Activated naive CD4-positive, alpha-beta T cell treated with anti-CD3 and anti-CD28 coated beads, Interleukin-2, amount 50 U/mL, for 24 hours (primary cell): ENCODE data around the gene PEF1.
"Not testable (repeated sequence)": the region's sequence is repeated elsewhere in the genome, so short reads cannot be mapped to it uniquely, and the experiment has no call there.

Experiments
- H3K27ac Mint-ChIP-seq: one replicate; pipeline ENCODE4 v1.8.0; 2021; ENCODE audit warnings: mild to moderate bottlenecking, mixed read lengths
- H3K27me3 Mint-ChIP-seq: one replicate; pipeline ENCODE4 v1.8.0; 2021; ENCODE audit warnings: mixed read lengths
- H3K36me3 Mint-ChIP-seq: one replicate; pipeline ENCODE4 v1.8.0; 2021; ENCODE audit warnings: mixed read lengths
- H3K4me1 Mint-ChIP-seq: one replicate; pipeline ENCODE4 v1.8.0; 2021; ENCODE audit warnings: mixed read lengths
- H3K4me3 Mint-ChIP-seq: one replicate; pipeline ENCODE4 v1.8.0; 2021; ENCODE audit warnings: mild to moderate bottlenecking, mixed read lengths
- H3K9me3 Mint-ChIP-seq: one replicate; pipeline ENCODE4 v1.8.0; 2021; ENCODE audit warnings: mixed read lengths

Gene PEF1

DNA sequence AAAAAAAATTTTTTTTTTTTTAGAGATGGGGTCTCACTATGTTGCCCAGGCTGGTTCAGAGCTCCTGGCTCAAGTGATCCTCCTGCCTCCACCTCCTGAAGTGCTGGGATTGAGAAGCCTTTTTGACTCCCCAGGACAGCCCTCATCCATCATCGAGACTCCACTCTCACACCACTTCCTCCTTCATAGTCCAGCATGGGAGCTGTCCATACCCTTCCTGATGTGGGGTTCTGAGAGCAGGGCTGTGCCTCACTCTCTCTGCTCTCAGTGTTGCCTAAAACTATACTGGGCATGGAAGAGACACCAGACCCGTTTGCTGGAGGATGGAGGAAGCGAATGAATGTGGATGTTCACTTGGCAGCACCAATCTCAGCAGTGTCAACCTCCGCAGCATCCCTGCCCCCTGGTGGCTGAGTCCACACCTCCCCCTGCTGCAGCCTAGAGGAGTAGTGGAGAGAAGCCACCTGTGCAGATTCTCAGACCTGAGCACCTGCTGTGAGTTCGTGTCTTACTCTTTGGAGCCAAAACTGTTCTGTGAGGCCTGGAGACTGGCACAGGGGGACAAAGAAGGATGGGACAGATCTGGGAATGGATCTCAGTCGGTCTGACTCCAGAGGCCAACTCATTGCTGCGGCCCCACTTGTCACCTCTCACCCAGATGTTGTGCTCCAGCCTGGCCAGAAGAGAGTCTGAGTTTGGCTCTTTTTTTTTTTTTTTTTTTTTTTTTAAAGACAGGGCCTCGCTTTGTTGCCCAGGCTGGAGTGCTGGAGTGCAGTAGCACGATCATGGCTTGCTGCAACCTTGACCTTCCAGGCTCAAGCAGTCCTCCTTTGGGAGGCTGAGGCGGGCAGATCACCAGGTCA is 50.7 kb downstream of the PEF1 start:
- H3K9me3 Mint-ChIP-seq = no peaks in the 10 kb centered on the region
- no peak overlapping the region for H3K27ac Mint-ChIP-seq
- peaks cover 14% of the 10 kb centered on the region for H3K27me3 Mint-ChIP-seq
- H3K4me1 Mint-ChIP-seq = no peaks in the 10 kb centered on the region
- H3K36me3 Mint-ChIP-seq = no peaks in the 10 kb centered on the region
- H3K4me3 Mint-ChIP-seq = no peak overlapping the region

DNA sequence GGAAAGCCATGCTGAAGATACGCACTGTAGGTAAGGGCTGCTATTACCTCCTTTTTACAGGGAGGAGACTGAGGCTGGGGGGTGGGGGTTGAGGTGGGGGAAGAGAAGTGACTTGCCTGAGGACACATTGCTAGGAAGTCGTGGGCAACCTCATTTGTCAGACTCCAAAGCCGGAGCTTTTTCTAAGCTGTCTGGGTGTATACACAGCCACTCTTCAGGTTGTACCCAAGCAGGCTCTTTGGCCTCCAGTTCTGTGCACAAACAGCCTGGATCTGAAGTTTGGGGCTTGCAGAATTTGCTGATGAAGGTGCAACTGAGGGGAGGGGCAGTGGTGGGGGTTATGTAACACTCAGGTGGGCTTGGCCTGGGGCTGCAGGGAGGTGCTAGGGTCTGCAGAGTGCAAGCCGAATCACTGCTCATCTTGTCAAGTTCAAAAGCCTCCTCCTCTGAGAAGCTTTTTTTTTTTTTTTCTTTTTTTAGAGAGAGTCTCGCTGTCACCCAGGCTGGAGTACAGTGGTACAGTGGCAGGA is 51.5 kb downstream of the PEF1 start:
- Mint-ChIP-seq H3K4me3 (no peak overlapping the region), H3K36me3 (no peaks in the 10 kb centered on the region), H3K4me1 (no peaks in the 10 kb centered on the region), H3K9me3 (no peaks in the 10 kb centered on the region), H3K27ac (no peak overlapping the region), H3K27me3 (peaks cover 15% of the 10 kb centered on the region)

DNA sequence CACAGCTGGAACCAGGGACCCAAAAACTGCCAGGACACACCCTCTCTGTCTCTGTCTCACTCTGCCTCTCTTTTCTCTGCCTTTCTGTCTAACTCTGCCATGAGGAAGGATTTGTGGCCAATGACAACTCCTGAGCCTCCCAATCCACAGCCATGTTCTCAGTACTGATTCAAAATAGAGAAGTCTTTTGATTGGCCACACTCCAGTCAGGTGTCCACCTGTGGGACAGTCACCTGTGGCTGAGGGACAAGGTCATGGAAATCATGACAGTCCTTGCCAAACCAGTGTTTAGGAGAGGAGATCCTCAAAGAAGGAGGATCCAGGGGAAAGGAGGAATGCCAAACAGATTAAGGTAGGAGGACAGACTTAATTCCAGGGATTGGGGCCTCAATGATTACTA is 52.5 kb downstream of the PEF1 start:
- Mint-ChIP-seq H3K36me3 (no peaks in the 10 kb centered on the region), H3K4me3 (no peak overlapping the region), H3K9me3 (no peaks in the 10 kb centered on the region), H3K27ac (no peak overlapping the region), H3K27me3 (peaks cover 22% of the 10 kb centered on the region), H3K4me1 (no peaks in the 10 kb centered on the region)

DNA sequence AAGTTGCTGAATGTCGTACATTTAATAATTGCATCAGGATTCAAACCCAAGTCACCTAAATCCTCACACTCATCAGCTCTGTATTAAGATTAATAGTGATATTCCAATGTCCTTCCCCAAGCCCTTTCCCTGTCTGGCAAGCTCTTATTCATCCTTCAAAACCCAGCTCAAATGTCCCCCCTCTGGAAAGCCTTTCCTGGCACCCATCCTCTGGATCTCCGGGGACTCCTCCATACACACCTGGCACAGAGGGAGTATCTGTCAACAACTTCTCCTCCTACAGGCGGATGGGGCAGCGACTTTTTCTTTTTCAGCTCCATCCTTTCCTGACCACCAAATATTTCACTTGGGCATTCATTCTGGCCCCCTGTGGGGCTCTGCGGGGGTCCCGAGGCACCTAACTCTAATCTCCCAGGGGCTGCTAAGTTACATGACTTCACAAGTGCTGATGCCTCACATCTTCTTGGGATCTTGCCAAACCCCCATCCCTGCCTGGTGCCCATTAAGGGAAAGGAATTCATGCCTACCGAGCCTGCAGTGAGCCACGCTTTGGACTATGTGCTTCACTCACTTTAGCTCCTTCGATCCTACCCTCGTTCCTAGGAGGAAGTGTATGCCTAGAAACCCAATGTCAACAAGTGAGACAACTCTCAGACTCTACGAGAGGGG is 53.1 kb downstream of the PEF1 start:
- H3K36me3 Mint-ChIP-seq = no peaks in the 10 kb centered on the region
- peaks cover 22% of the 10 kb centered on the region for H3K27me3 Mint-ChIP-seq
- H3K27ac Mint-ChIP-seq = peak overlapping the region; percentile 19
- no peaks in the 10 kb centered on the region for H3K9me3 Mint-ChIP-seq
- no peak overlapping the region for H3K4me3 Mint-ChIP-seq
- H3K4me1 Mint-ChIP-seq = no peaks in the 10 kb centered on the region

DNA sequence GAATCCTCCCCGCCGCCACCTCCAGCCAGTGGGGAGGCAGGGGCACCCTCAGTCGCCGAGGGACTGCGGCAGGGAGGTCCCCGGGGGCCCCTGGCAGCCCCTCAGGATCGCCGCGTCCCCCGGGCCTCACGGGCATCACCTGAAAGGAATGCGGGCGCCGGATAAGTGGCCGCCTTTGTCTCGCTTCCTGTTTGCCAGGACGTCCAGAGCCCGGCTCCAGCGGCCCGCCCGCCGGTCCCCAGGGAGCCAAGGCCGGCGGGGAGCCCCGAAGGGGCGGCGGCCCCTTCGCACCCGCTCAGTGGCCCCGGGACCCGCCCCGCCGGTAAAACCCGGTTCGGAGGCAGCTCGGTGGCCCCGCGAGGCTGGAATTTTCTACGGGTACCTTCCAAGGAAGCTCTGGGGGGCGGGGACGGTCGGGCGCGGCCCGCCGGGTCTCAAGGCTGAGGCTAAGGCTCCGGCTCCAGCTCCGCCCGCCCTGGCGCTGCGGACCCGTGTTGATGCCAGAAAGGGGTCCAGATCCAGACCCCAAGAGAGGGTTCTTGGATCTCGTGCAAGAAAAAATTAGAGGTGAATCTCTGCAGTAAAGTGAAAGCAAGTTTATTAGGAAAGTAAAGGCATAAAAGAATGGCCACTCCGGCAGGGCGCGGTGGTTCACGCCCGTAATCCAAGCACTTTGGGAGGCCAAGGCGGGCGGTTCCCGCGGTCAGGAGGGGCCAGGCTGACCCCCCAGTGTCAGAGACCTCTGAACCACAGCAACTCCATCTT is 55.7 kb downstream of the PEF1 start:
- Mint-ChIP-seq H3K27me3 (peaks cover 22% of the 10 kb centered on the region), H3K4me3 (no peak overlapping the region), H3K27ac (no peak overlapping the region), H3K36me3 (no peaks in the 10 kb centered on the region), H3K4me1 (no peaks in the 10 kb centered on the region), H3K9me3 (no peaks in the 10 kb centered on the region)

DNA sequence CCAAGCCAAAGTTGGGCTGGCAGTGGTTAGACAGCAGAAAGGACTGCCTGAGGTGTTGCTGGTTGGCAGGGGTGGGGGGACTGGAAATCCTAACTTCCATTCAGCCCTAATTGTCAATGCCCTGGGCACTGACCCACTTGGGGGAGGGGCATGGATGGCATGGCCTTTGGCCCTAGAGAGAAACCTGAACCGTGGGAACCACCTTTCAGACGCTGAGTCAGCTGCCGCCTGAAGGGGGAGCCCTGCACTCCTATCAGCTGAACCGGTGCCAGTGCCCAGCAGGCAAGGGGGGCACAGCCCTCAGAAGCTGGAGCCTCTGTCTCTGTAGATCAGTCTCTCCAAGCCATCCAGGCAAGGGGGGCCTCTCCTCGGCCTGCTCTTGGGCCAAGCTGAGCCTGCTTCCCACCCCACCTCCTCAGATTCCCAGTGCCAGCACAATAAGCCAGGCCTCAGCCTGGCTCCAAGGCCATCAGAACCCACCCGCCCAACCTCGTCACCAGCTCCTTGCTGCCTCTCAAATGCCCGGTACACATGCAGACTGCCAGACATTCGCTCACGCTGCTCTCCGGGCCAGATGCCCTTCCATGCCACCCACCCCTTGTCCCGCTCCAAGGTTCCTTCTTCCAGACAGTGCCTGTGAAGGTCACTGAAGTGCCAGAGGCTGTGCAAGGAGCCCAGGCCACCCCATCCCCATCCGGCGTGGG is 56.8 kb downstream of the PEF1 start:
- Mint-ChIP-seq H3K4me1 (no peaks in the 10 kb centered on the region), H3K27me3 (peaks cover 21% of the 10 kb centered on the region), H3K4me3 (no peak overlapping the region), H3K36me3 (no peaks in the 10 kb centered on the region), H3K27ac (no peak overlapping the region), H3K9me3 (no peaks in the 10 kb centered on the region)

DNA sequence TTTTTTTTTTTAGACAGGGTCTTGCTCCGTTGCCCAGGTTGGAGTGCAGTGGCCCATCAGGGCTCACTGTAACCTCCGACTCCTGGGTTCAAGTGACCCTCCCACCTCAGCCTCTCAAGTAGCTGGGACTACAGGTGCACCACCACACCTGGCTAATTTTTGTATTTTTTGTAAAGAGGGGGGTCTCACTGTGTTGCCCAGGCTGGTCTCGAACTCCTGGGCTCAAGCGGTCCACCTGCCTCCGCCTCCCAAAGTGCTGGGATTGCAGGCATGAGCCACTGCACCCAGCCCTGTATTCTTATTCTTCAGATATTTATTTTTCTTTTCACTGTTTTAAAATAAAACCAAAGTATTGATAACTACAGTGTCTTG is 57.4 kb downstream of the PEF1 start:
- not testable (repeated sequence) for H3K4me1 Mint-ChIP-seq, H3K9me3 Mint-ChIP-seq, H3K27ac Mint-ChIP-seq, H3K4me3 Mint-ChIP-seq, H3K36me3 Mint-ChIP-seq
- H3K27me3 Mint-ChIP-seq = peaks cover 21% of the 10 kb centered on the region

DNA sequence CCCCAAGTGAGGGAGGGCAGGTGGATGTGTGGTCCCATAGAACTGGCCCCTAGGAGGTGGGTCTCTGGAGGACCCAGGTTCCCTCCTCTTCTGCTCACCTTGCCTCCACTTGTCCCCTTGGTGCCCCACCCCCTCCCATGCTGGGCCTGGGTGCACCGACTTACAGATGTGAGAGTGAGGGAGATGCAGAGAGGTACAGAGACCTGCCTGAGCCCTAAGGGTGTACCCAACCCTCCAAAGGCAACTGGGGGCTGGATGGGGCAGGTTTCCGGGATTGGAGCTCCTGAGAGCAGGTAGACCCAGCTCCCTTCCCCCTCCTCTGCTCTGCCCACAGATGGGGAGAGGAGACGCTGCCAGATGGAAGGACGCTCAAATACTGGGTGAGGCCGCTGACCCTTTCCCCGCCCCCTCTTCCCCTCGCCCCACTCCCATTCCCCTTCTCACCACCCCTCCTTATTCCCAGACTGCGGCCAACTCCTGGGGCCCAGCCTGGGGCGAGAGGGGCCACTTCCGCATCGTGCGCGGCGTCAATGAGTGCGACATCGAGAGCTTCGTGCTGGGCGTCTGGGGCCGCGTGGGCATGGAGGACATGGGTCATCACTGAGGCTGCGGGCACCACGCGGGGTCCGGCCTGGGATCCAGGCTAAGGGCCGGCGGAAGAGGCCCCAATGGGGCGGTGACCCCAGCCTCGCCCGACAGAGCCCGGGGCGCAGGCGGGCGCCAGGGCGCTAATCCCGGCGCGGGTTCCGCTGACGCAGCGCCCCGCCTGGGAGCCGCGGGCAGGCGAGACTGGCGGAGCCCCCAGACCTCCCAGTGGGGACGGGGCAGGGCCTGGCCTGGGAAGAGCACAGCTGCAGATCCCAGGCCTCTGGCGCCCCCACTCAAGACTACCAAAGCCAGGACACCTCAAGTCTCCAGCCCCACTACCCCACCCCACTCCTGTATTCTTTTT is 58.0 kb downstream of the PEF1 start:
- H3K27ac Mint-ChIP-seq = no peak overlapping the region
- peaks cover 17% of the 10 kb centered on the region for H3K27me3 Mint-ChIP-seq

DNA sequence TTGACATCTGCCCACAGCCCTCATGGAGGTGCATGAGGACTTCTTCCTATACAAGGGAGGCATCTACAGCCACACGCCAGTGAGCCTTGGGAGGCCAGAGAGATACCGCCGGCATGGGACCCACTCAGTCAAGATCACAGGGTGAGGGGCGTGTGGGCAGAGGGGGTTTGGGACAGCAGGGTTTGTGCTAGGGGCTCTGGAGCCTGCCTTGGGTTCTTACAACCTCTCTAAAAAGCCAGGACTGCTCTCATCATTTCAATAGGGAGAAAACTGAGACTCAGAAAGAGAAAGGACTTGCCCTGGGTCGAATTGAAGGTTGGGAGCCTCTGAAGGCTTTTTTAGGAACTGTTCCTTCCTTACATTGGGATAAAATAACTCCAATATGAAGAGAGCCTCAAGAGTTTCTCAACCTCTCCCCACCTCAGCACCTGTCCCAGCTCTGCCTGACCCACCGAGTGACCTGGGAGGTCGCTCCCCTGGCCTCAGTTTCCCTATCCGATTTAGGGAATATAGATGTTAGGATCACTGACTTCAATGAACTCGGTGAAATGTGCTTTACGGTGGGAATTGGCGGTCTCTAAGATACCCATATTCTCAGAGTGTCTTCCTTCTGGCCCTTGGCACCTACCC is 58.8 kb downstream of the PEF1 start:
- Mint-ChIP-seq H3K27me3 (peaks cover 13% of the 10 kb centered on the region), H3K4me3 (no peak overlapping the region), H3K36me3 (no peaks in the 10 kb centered on the region), H3K9me3 (no peaks in the 10 kb centered on the region), H3K4me1 (no peaks in the 10 kb centered on the region), H3K27ac (no peak overlapping the region)

More for the DNA sequence above, 58.0 kb downstream of the PEF1 start:
- no peak overlapping the region for H3K4me3 Mint-ChIP-seq
- no peaks in the 10 kb centered on the region for H3K9me3 Mint-ChIP-seq
- no peaks in the 10 kb centered on the region for H3K36me3 Mint-ChIP-seq
- H3K4me1 Mint-ChIP-seq = no peaks in the 10 kb centered on the region

DNA sequence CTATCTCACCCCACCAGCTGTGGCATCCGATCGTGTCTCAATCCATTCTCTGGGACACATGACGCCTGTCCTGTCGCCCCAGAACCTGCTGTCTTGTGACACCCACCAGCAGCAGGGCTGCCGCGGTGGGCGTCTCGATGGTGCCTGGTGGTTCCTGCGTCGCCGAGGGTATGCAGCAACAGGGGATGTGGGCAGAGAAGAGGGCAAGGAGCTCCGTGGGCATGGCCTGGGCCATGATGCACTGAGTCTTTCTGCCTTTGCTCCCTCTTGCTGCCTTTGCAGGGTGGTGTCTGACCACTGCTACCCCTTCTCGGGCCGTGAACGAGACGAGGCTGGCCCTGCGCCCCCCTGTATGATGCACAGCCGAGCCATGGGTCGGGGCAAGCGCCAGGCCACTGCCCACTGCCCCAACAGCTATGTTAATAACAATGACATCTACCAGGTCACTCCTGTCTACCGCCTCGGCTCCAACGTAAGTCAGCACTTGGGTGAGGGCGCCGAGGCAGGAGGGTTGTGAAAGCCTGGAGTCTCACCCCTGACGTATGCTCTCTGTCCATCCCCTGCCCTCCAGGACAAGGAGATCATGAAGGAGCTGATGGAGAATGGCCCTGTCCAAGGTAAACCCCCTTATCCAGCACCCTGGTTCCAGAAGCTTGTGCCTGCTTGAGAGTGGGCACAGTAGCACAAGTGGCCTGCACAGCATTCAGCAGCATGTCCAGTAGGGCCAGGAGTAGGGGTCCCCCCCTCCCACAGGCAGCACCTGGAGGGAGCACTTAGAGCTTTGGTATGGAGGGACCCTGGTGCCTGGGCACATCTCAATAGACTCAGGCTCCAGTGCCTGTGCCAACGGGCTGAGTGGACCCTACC is 59.6 kb downstream of the PEF1 start:
- H3K4me3 Mint-ChIP-seq = no peak overlapping the region
- no peaks in the 10 kb centered on the region for H3K36me3 Mint-ChIP-seq
- no peaks in the 10 kb centered on the region for H3K9me3 Mint-ChIP-seq
- H3K27ac Mint-ChIP-seq = no peak overlapping the region
- H3K27me3 Mint-ChIP-seq = peaks cover 13% of the 10 kb centered on the region
- no peaks in the 10 kb centered on the region for H3K4me1 Mint-ChIP-seq

DNA sequence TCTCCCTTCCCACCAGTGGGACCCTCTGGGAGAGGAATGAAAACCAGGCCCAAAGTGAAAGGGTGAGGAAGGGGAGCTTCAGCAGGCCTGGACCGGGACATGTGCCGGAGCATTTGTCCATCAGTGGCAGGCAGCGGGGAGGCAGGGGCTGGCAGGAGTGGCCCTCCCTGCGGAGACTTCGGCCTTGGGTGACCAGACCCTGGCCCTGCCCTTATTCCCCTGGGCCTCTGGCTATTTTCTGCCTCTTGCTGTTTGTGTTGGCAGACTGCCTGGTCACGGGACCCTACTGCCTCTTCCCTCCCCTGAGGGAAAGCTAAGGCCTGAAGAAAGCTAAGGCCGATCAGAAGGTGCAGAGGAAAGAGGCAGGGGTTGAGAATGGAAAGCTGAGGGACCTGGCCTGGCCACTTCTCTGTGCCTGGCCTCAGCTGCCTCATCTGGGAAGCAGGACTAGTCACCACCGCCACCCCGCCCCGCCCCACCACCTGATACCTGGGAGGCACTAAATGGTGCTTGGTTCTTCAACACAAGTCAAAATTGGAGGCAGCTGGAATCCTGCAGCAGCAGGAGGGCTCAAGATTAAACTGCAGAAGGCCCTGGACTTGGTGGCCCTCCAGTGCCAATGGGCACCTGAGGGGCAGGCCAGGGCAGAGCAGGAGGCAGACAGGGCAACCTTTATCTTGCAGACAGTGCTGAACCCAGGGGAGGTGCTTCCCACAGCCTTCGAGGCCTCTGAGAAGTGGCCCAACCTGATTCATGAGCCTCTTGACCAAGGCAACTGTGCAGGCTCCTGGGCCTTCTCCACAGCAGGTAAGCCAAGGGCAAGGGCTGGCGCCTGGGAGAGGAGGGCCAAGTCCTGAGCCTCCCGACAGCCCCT is 60.4 kb downstream of the PEF1 start:
- H3K4me1 Mint-ChIP-seq = no peaks in the 10 kb centered on the region
- H3K27ac Mint-ChIP-seq = no peak overlapping the region
- H3K27me3 Mint-ChIP-seq = peaks cover 10% of the 10 kb centered on the region
- no peaks in the 10 kb centered on the region for H3K36me3 Mint-ChIP-seq
- H3K9me3 Mint-ChIP-seq = no peaks in the 10 kb centered on the region
- no peak overlapping the region for H3K4me3 Mint-ChIP-seq

DNA sequence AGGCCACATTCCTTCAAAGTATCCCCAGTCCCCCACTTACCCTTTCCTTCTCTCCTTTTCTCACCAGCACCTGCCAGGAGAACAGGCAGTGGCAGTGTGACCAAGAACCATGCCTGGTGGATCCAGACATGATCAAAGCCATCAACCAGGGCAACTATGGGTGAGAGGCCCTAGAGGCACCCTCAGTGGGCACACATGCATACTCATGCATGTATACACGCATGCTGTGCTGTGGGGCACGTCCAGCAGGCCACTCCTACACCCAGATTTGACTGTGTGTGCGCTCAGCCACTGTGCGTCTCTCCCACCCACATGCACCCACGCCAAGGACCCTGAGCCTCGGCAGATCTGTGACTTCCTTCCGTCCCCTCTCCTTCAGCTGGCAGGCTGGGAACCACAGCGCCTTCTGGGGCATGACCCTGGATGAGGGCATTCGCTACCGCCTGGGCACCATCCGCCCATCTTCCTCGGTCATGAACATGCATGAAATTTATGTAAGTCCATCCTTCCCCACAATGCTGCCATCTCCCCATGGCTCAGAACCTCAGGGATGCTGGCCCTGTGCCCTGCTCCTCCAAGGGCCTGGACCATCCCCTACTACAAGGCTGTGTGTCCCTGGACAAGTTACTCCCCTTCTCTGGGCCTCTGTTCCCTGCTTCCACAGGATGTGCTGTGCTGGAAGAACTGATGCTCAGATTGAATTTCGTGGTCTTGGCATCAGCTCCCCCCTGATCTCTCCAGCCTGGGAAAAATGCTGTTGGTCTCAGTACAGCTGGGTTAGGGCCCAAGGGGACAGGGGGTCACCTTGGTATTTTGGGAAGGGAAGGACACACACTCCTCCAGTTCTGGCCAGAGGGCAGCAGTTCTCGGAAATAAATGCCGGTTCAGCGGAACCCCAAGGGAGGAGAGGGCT is 61.3 kb downstream of the PEF1 start:
- Mint-ChIP-seq H3K4me3 (no peak overlapping the region), H3K27me3 (peaks cover 8% of the 10 kb centered on the region), H3K27ac (no peak overlapping the region), H3K9me3 (no peaks in the 10 kb centered on the region), H3K36me3 (no peaks in the 10 kb centered on the region), H3K4me1 (no peaks in the 10 kb centered on the region)
